ENCODE data around the gene GABRG3.

Gene GABRG3

DNA sequence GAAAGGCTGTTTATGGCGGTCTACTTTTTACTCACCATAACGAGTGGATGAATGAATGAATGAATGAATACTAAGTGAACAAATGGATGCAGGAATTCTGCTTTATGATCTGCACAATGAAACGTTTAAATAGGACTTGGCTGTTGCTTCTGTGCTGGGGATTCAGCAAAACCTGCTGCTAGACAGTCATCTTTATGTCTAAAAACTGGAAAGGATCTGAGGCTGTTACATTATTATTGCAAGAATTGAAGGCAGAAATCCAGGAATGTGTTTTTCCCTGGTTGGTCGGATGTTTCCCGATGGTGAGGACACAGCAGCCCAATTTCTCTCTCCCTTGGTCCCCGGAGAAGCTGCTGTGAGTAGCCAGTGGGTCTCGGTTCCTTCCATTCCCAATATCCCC, 94.2 kb downstream of the GABRG3 start:
- DNase-seq (ENCODE audit: low read depth), result no peak
- TF ChIP-seq, protein P1, sequence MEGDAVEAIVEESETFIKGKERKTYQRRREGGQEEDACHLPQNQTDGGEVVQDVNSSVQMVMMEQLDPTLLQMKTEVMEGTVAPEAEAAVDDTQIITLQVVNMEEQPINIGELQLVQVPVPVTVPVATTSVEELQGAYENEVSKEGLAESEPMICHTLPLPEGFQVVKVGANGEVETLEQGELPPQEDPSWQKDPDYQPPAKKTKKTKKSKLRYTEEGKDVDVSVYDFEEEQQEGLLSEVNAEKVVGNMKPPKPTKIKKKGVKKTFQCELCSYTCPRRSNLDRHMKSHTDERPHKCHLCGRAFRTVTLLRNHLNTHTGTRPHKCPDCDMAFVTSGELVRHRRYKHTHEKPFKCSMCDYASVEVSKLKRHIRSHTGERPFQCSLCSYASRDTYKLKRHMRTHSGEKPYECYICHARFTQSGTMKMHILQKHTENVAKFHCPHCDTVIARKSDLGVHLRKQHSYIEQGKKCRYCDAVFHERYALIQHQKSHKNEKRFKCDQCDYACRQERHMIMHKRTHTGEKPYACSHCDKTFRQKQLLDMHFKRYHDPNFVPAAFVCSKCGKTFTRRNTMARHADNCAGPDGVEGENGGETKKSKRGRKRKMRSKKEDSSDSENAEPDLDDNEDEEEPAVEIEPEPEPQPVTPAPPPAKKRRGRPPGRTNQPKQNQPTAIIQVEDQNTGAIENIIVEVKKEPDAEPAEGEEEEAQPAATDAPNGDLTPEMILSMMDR (conservative IDR thresholded peaks at IDR 0.05; ENCODE audit: control insufficient read depth, insufficient read depth, low read depth, low read length), result no peak
- no peak overlapping the region for H3K4me3 ChIP-seq (ENCODE audit: control insufficient read depth, low read depth, low read length)

DNA sequence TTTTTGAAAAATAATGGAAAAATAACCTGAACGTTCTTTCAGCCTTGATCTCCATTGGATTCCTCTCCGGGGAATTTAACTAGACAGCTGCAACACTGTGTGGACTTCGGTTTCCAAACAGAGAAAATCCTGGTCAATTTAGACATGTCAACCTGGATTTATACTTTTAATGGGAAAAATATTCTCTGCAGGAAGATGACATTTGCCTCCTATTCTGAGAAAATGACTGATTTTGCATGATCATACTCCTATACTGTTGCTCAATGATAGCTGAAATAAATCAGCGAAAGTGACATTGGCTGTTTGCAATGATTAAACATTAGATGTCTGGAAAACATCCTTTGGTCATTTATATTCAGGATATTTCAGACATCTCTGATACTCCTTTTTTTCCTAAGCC, 94.8 kb downstream of the GABRG3 start:
- H3K4me3 ChIP-seq (ENCODE audit: control insufficient read depth, low read depth, low read length), result no peak overlapping the region
- no peak for DNase-seq (ENCODE audit: low read depth)
- TF ChIP-seq, protein P1 (conservative IDR thresholded peaks at IDR 0.05; ENCODE audit: control insufficient read depth, insufficient read depth, low read depth, low read length), result no peak

DNA sequence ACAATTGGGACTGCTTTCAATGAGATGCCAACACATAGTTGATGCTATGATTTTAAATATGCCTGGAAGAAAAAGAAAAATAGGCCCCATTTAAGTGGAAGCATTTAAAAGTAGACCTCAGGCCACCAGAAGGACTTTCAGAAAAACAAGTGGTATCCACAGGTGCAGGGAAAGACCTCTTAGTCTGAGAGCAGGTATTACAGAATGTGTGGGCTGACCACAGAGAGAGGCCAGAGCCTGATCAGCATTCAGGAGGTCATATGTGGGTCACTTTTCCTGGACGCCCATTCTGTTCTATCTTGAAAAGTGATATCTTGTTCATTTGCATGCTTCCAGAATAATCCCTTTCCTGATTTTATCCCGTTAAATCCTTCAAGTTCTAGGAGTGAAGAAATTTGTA, 95.5 kb downstream of the GABRG3 start:
- no peak overlapping the region for H3K4me3 ChIP-seq (ENCODE audit: control insufficient read depth, low read depth, low read length)
- no peak for DNase-seq (ENCODE audit: low read depth)
- TF ChIP-seq, protein P1 (conservative IDR thresholded peaks at IDR 0.05; ENCODE audit: control insufficient read depth, insufficient read depth, low read depth, low read length), result no peak

DNA sequence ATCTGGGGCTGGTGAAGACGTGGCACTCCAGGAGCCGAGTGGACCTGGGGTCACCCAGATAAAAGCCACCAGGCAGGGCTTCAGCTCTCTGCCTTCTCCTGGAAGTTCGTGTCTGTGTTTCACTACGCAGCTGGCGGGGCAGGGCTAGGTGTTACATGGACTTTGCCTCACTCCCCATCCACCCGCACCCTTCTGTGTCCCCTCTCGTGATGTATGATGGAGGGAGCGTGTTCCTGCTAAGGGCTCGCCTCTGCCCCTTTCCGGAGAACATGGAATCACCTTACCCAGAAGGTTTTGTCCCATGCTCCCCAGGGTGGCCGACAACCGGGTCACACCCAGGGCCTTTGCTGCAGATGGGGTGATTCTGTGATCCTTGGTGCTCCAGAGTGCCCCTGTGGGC, 96.2 kb downstream of the GABRG3 start:
- H3K4me3 ChIP-seq (ENCODE audit: control insufficient read depth, low read depth, low read length), result no peak overlapping the region
- TF ChIP-seq, protein P1 (conservative IDR thresholded peaks at IDR 0.05; ENCODE audit: control insufficient read depth, insufficient read depth, low read depth, low read length), result no peak
- no peak for DNase-seq (ENCODE audit: low read depth)

DNA sequence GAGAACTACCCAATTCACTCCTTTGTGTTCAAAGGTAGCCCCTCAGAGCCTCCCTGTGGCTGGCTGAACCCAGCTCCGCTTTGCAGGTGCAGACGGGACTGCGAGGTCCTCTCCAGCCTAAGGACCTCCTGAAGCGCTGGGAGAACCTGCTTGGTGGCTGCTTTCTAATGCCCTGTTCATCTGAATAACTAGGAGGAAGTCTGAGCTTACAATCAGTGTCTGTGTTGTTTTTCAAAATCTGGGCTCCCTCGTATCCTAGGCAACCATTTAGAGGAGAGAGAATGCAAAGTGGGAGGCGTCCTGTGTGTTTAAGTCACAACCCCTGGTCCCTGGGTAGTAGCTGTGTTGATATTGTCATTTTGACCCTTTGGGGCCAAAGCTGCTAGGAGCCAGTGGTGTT, 99.9 kb downstream of the GABRG3 start:
- TF ChIP-seq, protein P1 (conservative IDR thresholded peaks at IDR 0.05; ENCODE audit: control insufficient read depth, insufficient read depth, low read depth, low read length), result no peak
- DNase-seq (ENCODE audit: low read depth), result no peak

DNA sequence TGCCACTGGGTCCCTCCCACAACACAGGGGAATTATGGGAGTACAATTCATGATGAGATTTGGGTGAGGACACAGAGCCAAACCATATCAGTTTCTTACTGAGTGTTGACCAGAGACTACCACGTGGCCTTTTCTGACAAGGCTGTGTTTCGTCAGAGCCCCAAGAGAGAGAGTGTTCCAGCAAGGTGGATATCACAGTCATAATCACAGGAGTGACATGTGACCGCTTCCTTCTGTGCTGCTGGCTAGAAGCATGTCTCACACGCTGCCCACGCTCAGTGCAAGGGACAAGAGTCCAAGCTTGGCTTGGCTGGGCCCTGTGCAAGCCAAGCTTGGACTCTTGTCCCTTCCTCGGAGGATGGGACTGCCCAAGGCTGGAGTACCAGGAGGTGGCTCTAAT, 103.2 kb downstream of the GABRG3 start:
- H3K4me3 ChIP-seq (ENCODE audit: control insufficient read depth, low read depth, low read length), result no peak overlapping the region
- no peak for DNase-seq (ENCODE audit: low read depth)
- TF ChIP-seq, protein P1 (conservative IDR thresholded peaks at IDR 0.05; ENCODE audit: control insufficient read depth, insufficient read depth, low read depth, low read length), result no peak

More for the DNA sequence above, 99.9 kb downstream of the GABRG3 start:
- no peak overlapping the region for H3K4me3 ChIP-seq (ENCODE audit: control insufficient read depth, low read depth, low read length)

DNA sequence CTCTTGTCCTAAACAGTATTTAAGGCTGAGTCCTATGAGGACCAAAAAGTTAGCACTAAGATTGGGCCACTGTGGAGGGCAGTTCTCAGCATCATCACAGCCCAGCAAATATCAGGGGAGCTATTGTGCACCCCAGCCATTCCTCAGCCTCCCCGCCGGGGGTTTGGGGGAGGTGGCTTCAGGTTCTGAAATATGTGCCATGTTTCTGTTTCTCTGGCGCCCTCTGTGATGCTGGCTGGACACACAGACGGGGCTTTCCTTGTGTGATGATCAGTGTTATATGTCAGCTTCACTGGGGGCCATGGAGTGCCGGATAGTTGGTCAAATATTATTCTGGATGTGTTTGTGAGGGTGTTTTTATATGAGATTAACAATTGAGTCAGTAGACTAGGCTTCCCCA, 106.8 kb downstream of the GABRG3 start:
- DNase-seq (ENCODE audit: low read depth), result no peak
- H3K4me3 ChIP-seq (ENCODE audit: control insufficient read depth, low read depth, low read length), result no peak overlapping the region
- TF ChIP-seq, protein P1 (conservative IDR thresholded peaks at IDR 0.05; ENCODE audit: control insufficient read depth, insufficient read depth, low read depth, low read length), result no peak
